Testis (tissue), 3 donors: ENCODE measurements around the gene SLC4A3. TPM values are rescaled to one million over a fixed set of nuclear protein-coding genes. Genes with fewer than 3 reads are reported as not detected.

ENCODE experiments used
- DNase-seq: peaks from one replicate; pipeline ENCODE4 v3.0.0-alpha.2; 2019
- H3K27ac ChIP-seq, 2 donors: fragments of 200-600 bp; sonication (generic); one replicate each; pipeline ENCODE4 v1.5.1; 2019
- H3K27me3 ChIP-seq: fragments of 200-600 bp; sonication (generic); one replicate; pipeline ENCODE4 v1.5.1; 2019
- H3K36me3 ChIP-seq: fragments of 200-600 bp; sonication (generic); one replicate; pipeline ENCODE4 v1.5.1; 2017; ENCODE audit warnings: low read depth; ENCODE audit errors: missing control alignments
- H3K4me1 ChIP-seq: fragments of 200-600 bp; sonication (generic); one replicate; pipeline ENCODE4 v1.5.1; 2019
- H3K4me3 ChIP-seq, 2 donors: fragments of 200-600 bp; sonication (generic); one replicate each; pipeline ENCODE4 v1.5.1; 2017 to 2019
- H3K9me3 ChIP-seq: fragments of 200-600 bp; sonication (generic); one replicate; pipeline ENCODE4 v1.5.1; 2017
- CTCF ChIP-seq, 3 experiments: fragments of 450-650 bp in 2 of 3; fragments of 200-600 bp in 1 of 3; sonication (generic) in 1 of 3; IDR thresholded peaks; one replicate each; pipeline ENCODE4 v1.5.1; 2016 to 2019; ENCODE audit warnings: antibody characterized with exemption in 3 of 3, mild to moderate bottlenecking in 2 of 3, moderate library complexity in 1 of 3
- POLR2A ChIP-seq: fragments of 450-650 bp; IDR thresholded peaks from one replicate; pipeline ENCODE4 v1.6.1; 2017; ENCODE audit warnings: antibody characterized with exemption, mild to moderate bottlenecking, moderate library complexity
- WGBS, 2 donors: methylation state at CpG; one replicate each; pipeline ENCODE4 v1.1.5; 2018; 5-methylcytosine and 5-hydroxymethylcytosine counted together
- intact Hi-C: fragments of 100-400 bp; cut with DNase I; formaldehyde crosslinking; loops from one replicate; pipeline ENCODE4 v1.15.1; 2023; ENCODE audit warnings: low total_unique reads
- polyA plus RNA-seq: library from polyadenylated mRNA; stranded (reverse); fragments of 350-450 nt; fragmentation: Illumina TruSeq; extraction: RNeasy Lipid Tissue Mini Kit (QIAGEN cat#74804); gene quantifications from one replicate; pipeline ENCODE4 v1.2.3, GENCODE V29; 2014; ENCODE audit warnings: low read depth, low replicate concordance; ENCODE audit not compliant: insufficient read depth
- total RNA-seq, 2 donors: library from RNA; depleted of rRNA; stranded (reverse); fragments of >200 nt; gene quantifications; one replicate each; pipeline ENCODE4 v1.2.3, GENCODE V29; 2016

SLC4A3 gene
- total and polyA plus RNA-seq, 3 donors from 2014 or later: 15.1 to 44.3 (median 31.3) TPM

GRCh38 chr2:219608399-219608964 is 18.9 kb upstream of the SLC4A3 start:
- no peak overlapping the region for H3K4me3 ChIP-seq
- 49 to 63% methylated on average over 4 to 15 of the region's 15 CpGs for WGBS, 2 donors
- H3K27me3 ChIP-seq: no peaks in the 10 kb centered on the region
- H3K27ac ChIP-seq: peak overlapping the region; percentile 84 to 90
- H3K9me3 ChIP-seq: no peaks in the 10 kb centered on the region
- no peaks in the 10 kb centered on the region for H3K36me3 ChIP-seq
- peaks cover 79% of the 10 kb centered on the region for H3K4me1 ChIP-seq
- intact Hi-C loops: no loop called here
- no peak for TF ChIP-seq CTCF (IDR thresholded peaks at IDR 0.05)
- TF ChIP-seq POLR2A: no peak
- no peak for DNase-seq

GRCh38 chr2:219609149-219609750 is 18.2 kb upstream of the SLC4A3 start:
- H3K9me3 ChIP-seq: no peaks in the 10 kb centered on the region
- WGBS, 2 donors: 38 to 47% methylated on average over 8 to 13 of the region's 13 CpGs
- TF ChIP-seq CTCF (IDR thresholded peaks at IDR 0.05) (no peak), POLR2A (no peak)
- H3K36me3 ChIP-seq: no peaks in the 10 kb centered on the region
- intact Hi-C loops: no loop called here
- no peak overlapping the region for H3K4me3 ChIP-seq
- peaks cover 76% of the 10 kb centered on the region for H3K4me1 ChIP-seq
- no peaks in the 10 kb centered on the region for H3K27me3 ChIP-seq
- peak overlapping the region; percentile 84 to 90 for H3K27ac ChIP-seq
- DNase-seq: no peak

GRCh38 chr2:219611306-219611705 is 16.1 kb upstream of the SLC4A3 start:
- Histone ChIP-seq H3K27me3 (no peaks in the 10 kb centered on the region), H3K4me3 (no peak overlapping the region), H3K27ac (peak overlapping the region; percentile 84 to 90), H3K36me3 (no peaks in the 10 kb centered on the region), H3K4me1 (peaks cover 60% of the 10 kb centered on the region), H3K9me3 (no peaks in the 10 kb centered on the region)
- TF ChIP-seq POLR2A: no peak
- TF ChIP-seq CTCF (IDR thresholded peaks at IDR 0.05): no peak
- intact Hi-C loops: no loop called here
- no peak for DNase-seq
- WGBS, 2 donors: 83 to 88% methylated on average over 7 to 9 of the region's 9 CpGs

- no peak for DNase-seq
- Histone ChIP-seq H3K36me3 (no peaks in the 10 kb centered on the region), H3K9me3 (no peaks in the 10 kb centered on the region), H3K27ac (peak overlapping the region; percentile 84 to 90), H3K4me3 (no peak overlapping the region), H3K27me3 (no peaks in the 10 kb centered on the region), H3K4me1 (peaks cover 55% of the 10 kb centered on the region)
- intact Hi-C loops: no loop called here
- TF ChIP-seq POLR2A (no peak), CTCF (IDR thresholded peaks at IDR 0.05) (no peak)
- WGBS, 2 donors: 72 to 80% methylated on average over 11 to 12 of the region's 12 CpGs
These were observed 15.4 kb upstream of the SLC4A3 start for GRCh38 chr2:219611866-219612576.
